Gastrocnemius medialis (tissue), 4 donors: ENCODE measurements around the gene EPS8L2.

Experiments
- CTCF ChIP-seq, 5 experiments: fragments of 450-650 bp in 3 of 5; fragments of 200-600 bp in 2 of 5; sonication (generic) in 2 of 5; IDR thresholded peaks in 4 of 5; conservative IDR thresholded peaks in 1 of 5; 1 replicate in 4 of 5; 2 replicates in 1 of 5; pipeline ENCODE4 v1.5.1; 2016 to 2019; ENCODE audit warnings: antibody characterized with exemption in 5 of 5, mild to moderate bottlenecking in 3 of 5, moderate library complexity in 3 of 5
- POLR2A ChIP-seq, 2 donors: fragments of 450-650 bp; IDR thresholded peaks; one replicate each; pipeline ENCODE4 v1.6.1; 2017; ENCODE audit warnings: antibody characterized with exemption in 2 of 2, mild to moderate bottlenecking in 2 of 2, moderate library complexity in 2 of 2

GRCh38 chr11:657691-658126 lies 48.3 kb upstream of the EPS8L2 start:
- no peak for TF ChIP-seq CTCF (IDR thresholded peaks at IDR 0.05 in 4 of 5, conservative IDR thresholded peaks at IDR 0.05 in 1 of 5)
- TF ChIP-seq POLR2A (IDR thresholded peaks at IDR 0.05): no peak
